ENCODE data around the gene CNTN5.

Gene CNTN5

GRCh38 chr11:100294748-100295147 lies 1274.0 kb downstream of the CNTN5 start:
- DNase-seq (ENCODE audit: low read depth in 1 of 2, low spot score in 1 of 2), result no peak

GRCh38 chr11:100296051-100296679 lies 1275.4 kb downstream of the CNTN5 start:
- DNase-seq (ENCODE audit: low read depth in 1 of 2, low spot score in 1 of 2), result no peak

GRCh38 chr11:100297516-100297915 lies 1276.8 kb downstream of the CNTN5 start:
- no peak for DNase-seq (ENCODE audit: low read depth in 1 of 2, low spot score in 1 of 2)

GRCh38 chr11:100302824-100303223 lies 1282.1 kb downstream of the CNTN5 start:
- DNase-seq (ENCODE audit: low read depth in 1 of 2, low spot score in 1 of 2), result no peak

GRCh38 chr11:100303897-100304296 lies 1283.1 kb downstream of the CNTN5 start:
- DNase-seq (ENCODE audit: low read depth in 1 of 2, low spot score in 1 of 2), result no peak

- DNase-seq (ENCODE audit: low read depth in 1 of 2, low spot score in 1 of 2), result no peak
Observed at GRCh38 chr11:100308202-100308601, 1287.5 kb downstream of the CNTN5 start.

GRCh38 chr11:100315946-100316345 lies 1295.2 kb downstream of the CNTN5 start:
- DNase-seq (ENCODE audit: low read depth in 1 of 2, low spot score in 1 of 2), result no peak

GRCh38 chr11:100316952-100317351 lies 1296.2 kb downstream of the CNTN5 start:
- no peak for DNase-seq (ENCODE audit: low read depth in 1 of 2, low spot score in 1 of 2)

GRCh38 chr11:100319691-100320090 lies 1298.9 kb downstream of the CNTN5 start:
- no peak for DNase-seq (ENCODE audit: low read depth in 1 of 2, low spot score in 1 of 2)

GRCh38 chr11:100328626-100329340 lies 1308.0 kb downstream of the CNTN5 start:
- no peak for DNase-seq (ENCODE audit: low read depth in 1 of 2, low spot score in 1 of 2)

- DNase-seq (ENCODE audit: low read depth in 1 of 2, low spot score in 1 of 2), result no peak
Observed at GRCh38 chr11:100329352-100329751, 1308.6 kb downstream of the CNTN5 start.

GRCh38 chr11:100336873-100337272 lies 1316.1 kb downstream of the CNTN5 start:
- no peak for DNase-seq (ENCODE audit: low read depth in 1 of 2, low spot score in 1 of 2)

GRCh38 chr11:100338144-100338840 lies 1317.5 kb downstream of the CNTN5 start:
- no peak for DNase-seq (ENCODE audit: low read depth in 1 of 2, low spot score in 1 of 2)

GRCh38 chr11:100340466-100341319 lies 1319.9 kb downstream of the CNTN5 start:
- no peak for DNase-seq (ENCODE audit: low read depth in 1 of 2, low spot score in 1 of 2)

GRCh38 chr11:100353083-100353482 lies 1332.3 kb downstream of the CNTN5 start:
- no peak for DNase-seq (ENCODE audit: low read depth in 1 of 2, low spot score in 1 of 2)

- no peak for DNase-seq (ENCODE audit: low read depth in 1 of 2, low spot score in 1 of 2)
Observed at GRCh38 chr11:100354736-100355135, 1334.0 kb downstream of the CNTN5 start.

GRCh38 chr11:100356035-100356434 lies 1335.3 kb downstream of the CNTN5 start:
- DNase-seq (ENCODE audit: low read depth in 1 of 2, low spot score in 1 of 2), result no peak

- no peak for DNase-seq (ENCODE audit: low read depth in 1 of 2, low spot score in 1 of 2)
Observed at GRCh38 chr11:100359281-100359680, 1338.5 kb downstream of the CNTN5 start.

GRCh38 chr11:100367892-100368291 lies 1347.1 kb downstream of the CNTN5 start:
- no peak for DNase-seq (ENCODE audit: low read depth in 1 of 2, low spot score in 1 of 2)

GRCh38 chr11:100383357-100383865 lies 1362.7 kb downstream of the CNTN5 start:
- no peak for DNase-seq (ENCODE audit: low read depth in 1 of 2, low spot score in 1 of 2)

GRCh38 chr11:100396266-100396665 lies 1375.5 kb downstream of the CNTN5 start:
- DNase-seq (ENCODE audit: low read depth in 1 of 2, low spot score in 1 of 2), result no peak

Data from activated T-helper 1 cell treated with anti-CD3 and anti-CD28 coated beads, Interleukin-2, amount 50 U/mL, for 16 hours (primary cell).